Measurements from ENCODE around the gene WDR6.
A peak's percentile ranks its signal among the peaks of the same experiment; 100 is the strongest.

The WDR6 gene

DNA sequence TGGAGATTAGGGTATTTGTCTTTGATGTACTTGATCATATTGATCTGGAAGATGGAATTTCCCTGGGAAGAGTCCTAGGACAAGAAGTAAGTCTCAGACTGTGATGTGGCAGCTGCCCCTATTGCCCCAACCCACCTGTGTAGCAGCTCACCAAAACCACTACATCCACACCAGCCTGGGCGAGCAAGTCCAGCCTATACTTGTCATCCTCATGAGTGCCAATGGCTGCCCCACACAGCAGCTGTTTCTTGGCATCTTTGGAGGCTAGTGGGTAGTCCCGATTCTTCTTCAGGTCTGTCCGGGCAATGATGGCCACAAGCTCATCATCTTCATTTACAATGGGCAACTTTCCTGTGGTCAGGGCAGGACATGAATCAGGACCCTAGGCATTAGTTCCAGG is 19.3 kb downstream of the WDR6 start:
- H3K9ac ChIP-seq (ENCODE audit: low read depth, low read length), result no peak overlapping the region
- no peak overlapping the region for H3K4me3 ChIP-seq (ENCODE audit: low read depth, low read length)
- H3K4me1 ChIP-seq (ENCODE audit: control insufficient read depth, insufficient read depth, low read length), result peaks cover 12% of the 10 kb centered on the region
- peaks cover 47% of the 10 kb centered on the region for H3K36me3 ChIP-seq (ENCODE audit: control insufficient read depth, insufficient read depth, low read length)
- no peaks in the 10 kb centered on the region for H3K27me3 ChIP-seq (ENCODE audit: control insufficient read depth, insufficient read depth, low read length)
- H3K9me3 ChIP-seq (ENCODE audit: control insufficient read depth, insufficient read depth, low read length), result no peaks in the 10 kb centered on the region

DNA sequence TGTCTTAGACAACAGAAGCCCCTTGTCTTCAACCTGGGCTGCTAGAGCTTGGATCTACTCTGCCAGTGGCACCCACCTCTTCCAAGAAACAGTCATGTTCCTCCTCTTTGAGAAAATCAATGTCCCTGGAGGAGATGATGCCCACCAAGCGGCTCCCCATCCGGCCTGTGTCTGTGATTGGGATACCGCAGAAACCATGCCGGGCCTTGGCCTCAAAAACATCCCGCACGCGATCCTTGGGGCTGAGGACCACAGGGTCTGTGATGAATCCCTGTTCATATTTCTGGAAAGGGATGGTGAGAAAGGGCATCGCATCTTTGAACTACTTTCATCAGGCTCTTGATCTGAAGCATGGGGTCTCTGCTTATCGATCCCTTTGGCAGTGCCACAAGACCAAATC is 20.4 kb downstream of the WDR6 start:
- Histone ChIP-seq H3K36me3 (ENCODE audit: control insufficient read depth, insufficient read depth, low read length) (peaks cover 56% of the 10 kb centered on the region), H3K27me3 (ENCODE audit: control insufficient read depth, insufficient read depth, low read length) (no peaks in the 10 kb centered on the region), H3K9ac (ENCODE audit: low read depth, low read length) (no peak overlapping the region), H3K4me3 (ENCODE audit: low read depth, low read length) (no peak overlapping the region), H3K4me1 (ENCODE audit: control insufficient read depth, insufficient read depth, low read length) (peaks cover 12% of the 10 kb centered on the region), H3K9me3 (ENCODE audit: control insufficient read depth, insufficient read depth, low read length) (no peaks in the 10 kb centered on the region)

DNA sequence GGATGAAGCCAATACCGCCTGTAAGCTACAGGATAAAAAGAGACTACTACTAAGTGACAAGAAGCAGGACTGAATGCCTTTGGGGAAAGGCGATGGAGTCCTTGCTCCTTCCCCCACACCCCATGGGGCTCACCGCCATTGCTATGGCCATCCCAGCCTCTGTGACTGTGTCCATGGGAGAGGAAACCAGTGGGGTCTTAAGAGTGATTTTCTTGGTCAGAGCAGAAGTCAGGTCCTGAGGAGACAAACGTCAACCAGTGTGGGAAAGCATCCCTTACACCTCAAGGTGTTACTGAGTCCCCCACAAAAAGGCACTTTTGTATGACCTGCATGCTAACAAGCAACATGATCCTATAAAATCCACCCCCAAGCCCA is 21.1 kb downstream of the WDR6 start:
- H3K36me3 ChIP-seq (ENCODE audit: control insufficient read depth, insufficient read depth, low read length), result peaks cover 63% of the 10 kb centered on the region
- H3K4me3 ChIP-seq (ENCODE audit: low read depth, low read length), result peak overlapping the region; percentile 98
- H3K4me1 ChIP-seq (ENCODE audit: control insufficient read depth, insufficient read depth, low read length), result peaks cover 7% of the 10 kb centered on the region
- no peaks in the 10 kb centered on the region for H3K9me3 ChIP-seq (ENCODE audit: control insufficient read depth, insufficient read depth, low read length)
- H3K27me3 ChIP-seq (ENCODE audit: control insufficient read depth, insufficient read depth, low read length), result no peaks in the 10 kb centered on the region
- H3K9ac ChIP-seq (ENCODE audit: low read depth, low read length), result peak overlapping the region; percentile 82

DNA sequence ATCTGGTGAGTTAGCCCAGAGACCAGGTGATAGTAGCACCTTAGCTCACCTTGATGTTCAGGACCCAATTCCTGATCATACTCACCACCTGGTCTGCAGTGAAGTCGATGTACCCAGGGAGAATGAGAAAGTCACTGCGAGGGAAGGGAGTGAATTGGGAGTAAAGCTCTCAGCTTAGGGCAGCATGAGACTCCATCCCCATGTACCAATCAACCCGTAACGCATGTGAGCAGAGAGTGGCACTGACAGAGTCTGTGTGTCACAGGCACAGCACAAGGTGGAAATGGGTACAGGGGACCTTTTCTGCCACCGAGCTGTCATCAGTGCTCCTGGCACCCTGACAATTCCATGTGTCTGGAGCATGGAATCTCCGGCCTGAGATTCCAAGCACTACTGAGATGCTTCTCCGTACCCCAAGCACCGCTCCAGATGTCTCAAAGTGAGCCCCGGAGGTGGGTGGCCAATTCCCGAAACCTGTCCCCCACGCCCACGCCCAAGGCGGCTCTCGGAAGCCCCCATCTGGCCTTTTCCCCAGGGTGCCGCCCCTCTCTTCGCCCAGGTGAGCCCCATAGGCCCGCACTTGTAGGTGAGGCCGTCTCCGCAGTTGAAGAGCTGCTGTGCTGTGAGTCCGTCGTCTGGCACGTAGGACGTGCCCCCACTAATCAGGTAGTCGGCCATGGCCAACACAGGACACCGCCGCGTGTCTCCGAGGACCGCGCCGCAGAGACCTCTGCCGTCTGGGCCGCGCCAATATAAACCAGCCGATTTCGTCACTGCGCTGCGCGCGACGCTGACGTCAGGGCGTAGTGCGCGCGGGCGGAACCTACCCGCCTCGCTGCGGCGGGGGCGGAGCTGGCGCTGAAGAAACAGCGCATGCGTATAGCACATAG is 21.7 kb downstream of the WDR6 start, which contains the start of gene IMPDH2:
Gene IMPDH2 (minus strand): TSS at position 726 of the 890 bp plus-strand sequence. CDS start 48 bp downstream, at position 678.
- Histone ChIP-seq H3K4me3 (ENCODE audit: low read depth, low read length) (peak within 1 kb of the TSS; percentile 98), H3K9ac (ENCODE audit: low read depth, low read length) (peak within 1 kb of the TSS; percentile 82), H3K9me3 (ENCODE audit: control insufficient read depth, insufficient read depth, low read length) (no peaks in the 10 kb centered on the region), H3K27me3 (ENCODE audit: control insufficient read depth, insufficient read depth, low read length) (no peaks in the 10 kb centered on the region), H3K36me3 (ENCODE audit: control insufficient read depth, insufficient read depth, low read length) (peaks cover 62% of the 10 kb centered on the region), H3K4me1 (ENCODE audit: control insufficient read depth, insufficient read depth, low read length) (peaks cover 7% of the 10 kb centered on the region)

GRCh38 chr3:49029563-49029884 is 22.3 kb downstream of the WDR6 start:
- no peaks in the 10 kb centered on the region for H3K9me3 ChIP-seq (ENCODE audit: control insufficient read depth, insufficient read depth, low read length)
- peaks cover 7% of the 10 kb centered on the region for H3K4me1 ChIP-seq (ENCODE audit: control insufficient read depth, insufficient read depth, low read length)
- no peak overlapping the region for H3K9ac ChIP-seq (ENCODE audit: low read depth, low read length)
- H3K36me3 ChIP-seq (ENCODE audit: control insufficient read depth, insufficient read depth, low read length), result peaks cover 58% of the 10 kb centered on the region
- no peaks in the 10 kb centered on the region for H3K27me3 ChIP-seq (ENCODE audit: control insufficient read depth, insufficient read depth, low read length)
- H3K4me3 ChIP-seq (ENCODE audit: low read depth, low read length), result peak overlapping the region; percentile 98

GRCh38 chr3:49030321-49030720 is 23.1 kb downstream of the WDR6 start:
- Histone ChIP-seq H3K9ac (ENCODE audit: low read depth, low read length) (no peak overlapping the region), H3K36me3 (ENCODE audit: control insufficient read depth, insufficient read depth, low read length) (peaks cover 50% of the 10 kb centered on the region), H3K4me3 (ENCODE audit: low read depth, low read length) (no peak overlapping the region), H3K4me1 (ENCODE audit: control insufficient read depth, insufficient read depth, low read length) (peaks cover 7% of the 10 kb centered on the region), H3K9me3 (ENCODE audit: control insufficient read depth, insufficient read depth, low read length) (no peaks in the 10 kb centered on the region), H3K27me3 (ENCODE audit: control insufficient read depth, insufficient read depth, low read length) (no peaks in the 10 kb centered on the region)

DNA sequence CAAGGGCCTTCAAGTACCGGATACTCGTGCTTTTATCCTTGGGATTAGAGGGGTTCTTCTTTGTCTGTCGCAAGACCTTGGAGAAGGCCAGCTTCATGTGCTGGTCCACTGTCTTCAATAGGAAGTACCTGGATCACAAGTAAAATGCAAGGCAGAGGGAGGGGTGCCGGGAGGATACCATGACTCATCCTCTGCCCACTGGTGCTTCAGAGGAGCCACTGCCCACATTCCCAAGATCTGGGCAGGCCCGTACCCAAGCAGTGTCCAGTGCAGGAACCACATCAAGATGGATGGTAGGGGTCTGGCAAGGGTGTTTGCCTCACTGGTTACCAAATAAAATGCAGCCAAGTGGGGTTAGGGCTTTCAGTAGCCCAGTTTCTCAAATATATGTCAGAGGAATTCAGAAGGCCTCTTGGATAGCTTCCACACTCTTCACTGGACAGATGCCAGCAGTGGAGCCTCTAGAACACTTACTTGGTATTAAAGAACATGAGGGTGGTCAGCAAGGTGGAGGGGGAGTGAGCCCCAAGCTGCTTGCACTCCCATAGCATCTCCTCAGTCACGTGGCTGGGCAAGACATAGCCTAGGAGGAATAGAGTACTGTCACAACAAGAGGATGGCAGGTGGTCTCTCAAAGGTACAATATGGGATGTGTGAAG is 25.6 kb downstream of the WDR6 start:
- Histone ChIP-seq H3K36me3 (ENCODE audit: control insufficient read depth, insufficient read depth, low read length) (peaks cover 32% of the 10 kb centered on the region), H3K4me1 (ENCODE audit: control insufficient read depth, insufficient read depth, low read length) (peaks cover 7% of the 10 kb centered on the region), H3K9me3 (ENCODE audit: control insufficient read depth, insufficient read depth, low read length) (no peaks in the 10 kb centered on the region), H3K9ac (ENCODE audit: low read depth, low read length) (no peak overlapping the region), H3K4me3 (ENCODE audit: low read depth, low read length) (no peak overlapping the region), H3K27me3 (ENCODE audit: control insufficient read depth, insufficient read depth, low read length) (no peaks in the 10 kb centered on the region)

DNA sequence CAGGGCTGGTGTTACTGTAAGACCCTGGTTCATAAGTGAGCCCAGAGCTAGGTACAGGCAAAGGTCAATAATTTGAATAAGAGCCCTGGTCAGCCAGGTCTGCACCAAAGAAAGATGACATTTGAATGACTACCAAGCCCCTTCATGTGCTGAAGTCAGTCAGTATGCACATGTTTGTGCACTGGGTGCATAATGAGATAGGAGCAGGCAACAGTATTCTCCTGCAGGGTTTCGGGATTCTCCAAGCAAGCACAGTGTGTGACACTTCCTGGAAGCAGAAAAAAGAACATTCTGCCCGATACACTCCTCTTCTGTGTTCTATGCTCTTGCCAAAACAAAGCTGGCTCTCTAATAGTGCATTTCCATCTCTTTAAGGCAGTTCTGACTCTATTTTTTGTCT is 27.5 kb downstream of the WDR6 start:
- H3K27me3 ChIP-seq (ENCODE audit: control insufficient read depth, insufficient read depth, low read length), result no peaks in the 10 kb centered on the region

DNA sequence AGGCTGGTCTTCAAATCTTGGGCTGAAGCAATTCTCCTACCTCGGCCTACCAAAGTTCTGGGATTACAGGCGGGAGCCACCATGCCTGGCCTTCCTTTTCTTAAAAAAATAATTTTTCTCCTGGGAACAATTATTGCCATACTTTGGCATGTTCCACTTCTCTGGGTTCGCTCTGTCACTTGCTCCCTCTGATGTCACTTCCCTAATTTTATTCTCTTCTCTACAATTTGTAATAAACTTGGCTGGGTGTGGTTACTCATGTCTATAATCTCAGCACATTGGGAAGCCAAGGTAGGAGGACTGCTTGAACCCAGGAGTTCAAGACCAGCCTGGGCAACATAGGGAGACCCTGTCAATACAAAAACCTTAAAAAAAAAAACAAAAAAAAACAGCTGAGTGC is 28.1 kb downstream of the WDR6 start:
- peaks cover 36% of the 10 kb centered on the region for H3K36me3 ChIP-seq (ENCODE audit: control insufficient read depth, insufficient read depth, low read length)
- no peaks in the 10 kb centered on the region for H3K4me1 ChIP-seq (ENCODE audit: control insufficient read depth, insufficient read depth, low read length)
- no peak overlapping the region for H3K9ac ChIP-seq (ENCODE audit: low read depth, low read length)
- no peak overlapping the region for H3K4me3 ChIP-seq (ENCODE audit: low read depth, low read length)
- H3K27me3 ChIP-seq (ENCODE audit: control insufficient read depth, insufficient read depth, low read length), result no peaks in the 10 kb centered on the region
- H3K9me3 ChIP-seq (ENCODE audit: control insufficient read depth, insufficient read depth, low read length), result no peaks in the 10 kb centered on the region

More for the DNA sequence above, 27.5 kb downstream of the WDR6 start:
- Histone ChIP-seq H3K4me1 (ENCODE audit: control insufficient read depth, insufficient read depth, low read length) (no peaks in the 10 kb centered on the region), H3K9ac (ENCODE audit: low read depth, low read length) (no peak overlapping the region), H3K36me3 (ENCODE audit: control insufficient read depth, insufficient read depth, low read length) (peaks cover 40% of the 10 kb centered on the region), H3K9me3 (ENCODE audit: control insufficient read depth, insufficient read depth, low read length) (no peaks in the 10 kb centered on the region), H3K4me3 (ENCODE audit: low read depth, low read length) (no peak overlapping the region)

DNA sequence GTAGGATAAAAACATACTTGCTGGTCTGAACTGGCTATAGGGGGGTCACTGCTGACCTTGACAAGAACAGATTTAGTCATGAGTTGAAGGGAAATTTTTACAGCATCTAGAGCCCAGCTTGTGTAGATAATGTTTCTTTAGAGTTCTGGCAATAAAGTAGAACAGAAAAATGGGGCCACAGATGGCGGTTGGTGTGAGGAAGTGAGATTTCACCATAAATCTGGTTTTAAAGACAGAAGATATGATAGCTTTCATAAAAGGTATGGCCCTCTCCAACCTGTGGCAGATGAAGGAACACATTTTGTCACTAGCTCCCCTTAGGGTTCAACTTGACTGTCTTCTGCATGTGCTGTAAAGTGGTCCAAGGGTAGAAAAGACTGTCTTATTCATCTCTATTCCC is 46.4 kb downstream of the WDR6 start:
- Histone ChIP-seq H3K9ac (ENCODE audit: low read depth, low read length) (no peak overlapping the region), H3K9me3 (ENCODE audit: control insufficient read depth, insufficient read depth, low read length) (no peaks in the 10 kb centered on the region), H3K4me1 (ENCODE audit: control insufficient read depth, insufficient read depth, low read length) (no peaks in the 10 kb centered on the region), H3K36me3 (ENCODE audit: control insufficient read depth, insufficient read depth, low read length) (peaks cover 26% of the 10 kb centered on the region), H3K4me3 (ENCODE audit: low read depth, low read length) (no peak overlapping the region), H3K27me3 (ENCODE audit: control insufficient read depth, insufficient read depth, low read length) (no peaks in the 10 kb centered on the region)

DNA sequence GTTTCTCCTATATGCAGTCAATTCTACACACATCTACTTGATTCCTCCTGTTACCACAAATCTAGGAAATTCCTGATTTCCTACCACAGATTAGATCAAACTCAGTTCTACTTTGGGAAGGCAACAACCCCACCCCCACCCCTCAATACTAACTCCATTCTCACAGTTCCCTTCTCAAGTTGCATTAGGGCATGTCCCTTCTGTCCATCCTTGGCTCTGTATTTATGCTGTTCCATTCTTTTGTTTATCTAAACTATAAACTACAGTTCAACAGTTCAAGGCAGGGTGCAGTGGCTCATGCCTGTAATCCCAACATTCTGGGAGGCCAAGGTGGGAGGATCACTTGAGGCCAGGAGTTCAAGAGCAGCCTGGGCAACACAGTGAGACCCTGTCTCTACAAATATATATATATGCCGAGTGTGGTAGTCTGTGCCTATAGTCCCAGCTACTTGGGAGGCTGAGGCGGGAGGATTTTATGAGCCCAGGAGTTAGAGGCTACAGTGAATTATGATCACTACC is 47.2 kb downstream of the WDR6 start:
- Histone ChIP-seq H3K27me3 (ENCODE audit: control insufficient read depth, insufficient read depth, low read length) (no peaks in the 10 kb centered on the region), H3K9me3 (ENCODE audit: control insufficient read depth, insufficient read depth, low read length) (no peaks in the 10 kb centered on the region), H3K36me3 (ENCODE audit: control insufficient read depth, insufficient read depth, low read length) (peaks cover 26% of the 10 kb centered on the region), H3K4me1 (ENCODE audit: control insufficient read depth, insufficient read depth, low read length) (no peaks in the 10 kb centered on the region), H3K9ac (ENCODE audit: low read depth, low read length) (no peak overlapping the region), H3K4me3 (ENCODE audit: low read depth, low read length) (no peak overlapping the region)

- Histone ChIP-seq H3K36me3 (ENCODE audit: control insufficient read depth, insufficient read depth, low read length) (peaks cover 23% of the 10 kb centered on the region), H3K9ac (ENCODE audit: low read depth, low read length) (no peak overlapping the region)
These were observed 50.1 kb downstream of the WDR6 start for GRCh38 chr3:49057268-49057667.

More at GRCh38 chr3:49057268-49057667, 50.1 kb downstream of the WDR6 start:
- Histone ChIP-seq H3K27me3 (ENCODE audit: control insufficient read depth, insufficient read depth, low read length) (no peaks in the 10 kb centered on the region), H3K4me3 (ENCODE audit: low read depth, low read length) (no peak overlapping the region), H3K4me1 (ENCODE audit: control insufficient read depth, insufficient read depth, low read length) (no peaks in the 10 kb centered on the region), H3K9me3 (ENCODE audit: control insufficient read depth, insufficient read depth, low read length) (no peaks in the 10 kb centered on the region)

All from iPS-15b (cell line).